Globus pallidus (tissue), 1 donor: ENCODE measurements around the gene MINK1.
A peak's percentile ranks its signal among the peaks of the same experiment; 100 is the strongest.
"Not testable (repeated sequence)": the region's sequence is repeated elsewhere in the genome, so short reads cannot be mapped to it uniquely, and the experiment has no call there.

ENCODE experiments used
- DNase-seq: peaks from one replicate; pipeline ENCODE4 v3.0.0-alpha.2; 2015; ENCODE audit warnings: low spot score

The MINK1 gene

DNA sequence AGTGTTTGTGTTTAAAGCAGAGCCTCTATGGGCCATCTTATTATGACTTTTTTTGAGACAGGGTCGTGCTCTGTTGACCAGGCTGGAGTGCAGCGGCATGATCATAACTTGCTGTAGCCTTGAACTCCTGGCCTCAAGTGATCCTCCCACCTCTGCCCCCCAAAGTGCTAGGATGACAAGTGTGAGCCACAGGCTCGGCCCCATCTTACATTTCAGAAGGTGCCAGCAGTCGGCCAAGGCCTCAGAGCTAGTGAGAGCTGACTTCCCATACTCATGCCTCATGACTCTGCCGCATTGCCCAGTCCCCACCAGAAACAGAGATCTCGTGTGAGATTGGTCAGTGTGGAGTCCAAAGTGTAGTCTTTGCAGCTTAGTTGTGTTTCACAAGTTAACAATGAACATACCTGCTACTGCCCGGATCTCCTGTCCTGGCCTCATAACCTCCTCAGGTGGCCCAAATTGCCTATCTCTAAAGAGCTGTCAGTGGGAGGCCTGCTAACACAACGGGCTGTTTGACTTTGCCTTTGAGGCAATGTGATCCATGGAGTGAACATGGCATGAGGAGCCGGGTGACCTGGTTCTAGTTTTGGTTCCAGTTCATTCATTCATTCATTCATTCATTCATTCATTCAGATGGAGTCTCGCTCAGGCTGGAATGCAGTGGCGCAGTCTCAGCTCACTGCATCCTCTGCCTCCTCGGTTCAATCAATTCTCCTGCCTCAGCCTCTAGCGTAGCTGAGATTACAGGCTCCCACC is 13.7 kb downstream of the MINK1 start:
- no peak for DNase-seq

DNA sequence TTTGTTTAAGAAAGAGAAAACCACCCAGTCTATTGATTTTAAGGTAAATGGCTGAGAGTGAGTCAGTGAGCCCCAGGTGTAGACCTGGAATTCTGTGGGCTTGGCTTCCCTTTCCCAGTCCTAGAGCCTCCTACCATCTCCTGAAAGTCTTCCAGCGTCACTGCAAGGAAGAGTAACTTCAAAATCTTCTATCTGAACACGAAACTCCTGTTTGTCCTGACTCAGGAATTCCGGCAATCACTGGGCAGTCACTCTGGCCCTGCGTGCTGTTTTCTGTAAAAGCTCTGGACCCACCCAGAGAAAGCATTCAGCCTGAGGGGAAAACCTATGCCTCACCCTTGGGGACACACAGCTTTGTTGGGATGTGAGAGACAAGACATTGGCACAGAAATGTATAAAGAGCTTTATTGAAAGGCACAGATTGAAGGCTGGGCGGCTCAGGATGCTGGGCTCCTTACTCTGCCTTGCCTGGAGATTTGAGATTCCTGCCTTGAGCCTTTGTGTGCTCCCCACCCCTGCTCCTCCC is 15.9 kb downstream of the MINK1 start:
- no peak for DNase-seq

DNA sequence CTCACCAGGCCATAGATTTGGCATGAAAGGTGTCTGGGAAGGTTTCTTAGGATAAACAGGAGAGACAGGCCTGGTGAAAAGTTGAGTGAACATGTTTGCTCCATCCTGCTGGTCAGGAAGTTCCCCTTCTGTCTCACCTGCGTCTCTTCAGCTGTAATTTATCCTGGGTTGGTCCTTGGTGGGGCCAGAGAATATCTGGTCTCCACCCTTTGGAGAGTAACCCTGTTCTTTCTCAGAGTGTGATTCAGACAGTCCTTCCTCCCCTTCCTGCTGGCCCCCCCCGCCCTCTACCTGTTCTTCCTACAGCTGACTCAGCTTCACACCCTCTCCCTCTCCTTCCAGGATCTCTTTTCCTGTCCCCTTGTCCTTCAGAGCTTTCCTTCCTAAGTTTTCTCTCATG is 17.1 kb downstream of the MINK1 start:
- no peak for DNase-seq

DNA sequence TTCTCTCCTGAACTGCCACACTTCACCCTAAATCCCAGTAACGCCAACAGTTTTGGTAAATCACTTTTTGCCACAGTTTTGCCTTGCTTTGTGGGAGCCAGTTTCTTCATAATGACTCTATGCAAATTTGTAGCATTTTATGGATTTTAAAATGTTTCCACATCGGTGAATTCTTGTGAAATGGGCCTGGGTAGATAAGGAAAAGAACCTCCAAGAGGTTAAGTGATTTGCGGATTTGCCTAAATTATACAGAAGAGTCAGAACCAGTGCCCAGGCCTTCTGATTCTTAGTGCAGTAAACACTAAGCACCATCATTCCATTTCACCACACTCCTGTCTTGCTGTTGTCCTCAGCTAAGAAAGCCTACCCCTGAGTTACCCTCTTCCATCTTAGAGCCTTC is 17.9 kb downstream of the MINK1 start:
- DNase-seq: no peak

DNA sequence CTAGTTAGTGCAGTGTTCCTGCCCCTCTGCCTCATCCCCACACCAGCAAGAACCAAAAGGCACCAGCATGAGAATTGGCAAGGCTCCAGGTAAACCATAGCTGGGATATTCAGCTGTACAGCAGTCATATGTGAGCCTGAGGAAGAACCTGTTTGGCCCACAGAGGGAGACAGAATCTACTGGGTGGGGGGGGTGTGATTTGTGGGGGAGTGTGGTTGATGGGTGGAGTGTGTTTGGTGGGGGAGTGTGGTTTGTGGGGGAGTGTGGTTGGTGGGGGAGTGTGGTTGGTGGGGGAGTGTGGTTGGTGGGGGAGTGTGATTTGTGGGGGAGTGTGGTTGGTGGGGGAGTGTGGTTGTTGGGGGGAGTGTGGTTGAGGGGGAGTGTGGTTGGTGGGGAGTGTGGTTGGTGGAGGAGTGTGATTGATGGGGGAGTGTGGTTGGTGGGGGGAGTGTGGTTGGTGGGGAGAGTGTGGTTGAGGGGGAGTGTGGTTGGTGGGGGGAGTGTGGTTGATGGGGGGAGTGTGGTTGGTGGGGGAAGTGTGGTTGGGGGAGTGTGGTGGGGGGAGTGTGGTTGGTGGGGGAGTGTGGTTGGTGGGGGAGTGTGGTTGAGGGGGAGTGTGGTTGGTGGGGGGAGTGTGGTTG is 19.5 kb downstream of the MINK1 start:
- no peak for DNase-seq

DNA sequence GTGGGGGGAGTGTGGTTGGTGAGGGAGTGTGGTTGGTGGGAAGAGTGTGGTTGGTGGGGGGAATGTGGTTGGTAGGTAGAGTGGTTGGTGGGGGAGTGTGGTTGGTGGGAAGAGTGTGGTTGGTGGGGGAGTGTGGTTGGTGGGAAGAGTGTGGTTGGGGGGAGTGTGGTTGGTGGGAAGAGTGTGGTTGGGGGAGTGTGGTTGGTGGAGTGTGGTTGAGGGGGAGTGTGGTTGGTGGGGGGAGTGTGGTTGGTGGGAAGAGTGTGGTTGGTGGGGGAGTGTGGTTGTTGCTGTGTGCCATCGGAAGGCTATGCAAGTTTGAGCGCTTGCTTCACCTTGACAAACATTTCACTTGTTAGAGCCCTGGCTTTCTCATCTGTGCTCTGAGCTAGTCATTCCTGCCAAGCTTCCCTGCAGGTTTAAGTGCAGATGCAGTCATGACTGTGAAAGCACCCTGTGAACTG is 20.1 kb downstream of the MINK1 start:
- no peak for DNase-seq

DNA sequence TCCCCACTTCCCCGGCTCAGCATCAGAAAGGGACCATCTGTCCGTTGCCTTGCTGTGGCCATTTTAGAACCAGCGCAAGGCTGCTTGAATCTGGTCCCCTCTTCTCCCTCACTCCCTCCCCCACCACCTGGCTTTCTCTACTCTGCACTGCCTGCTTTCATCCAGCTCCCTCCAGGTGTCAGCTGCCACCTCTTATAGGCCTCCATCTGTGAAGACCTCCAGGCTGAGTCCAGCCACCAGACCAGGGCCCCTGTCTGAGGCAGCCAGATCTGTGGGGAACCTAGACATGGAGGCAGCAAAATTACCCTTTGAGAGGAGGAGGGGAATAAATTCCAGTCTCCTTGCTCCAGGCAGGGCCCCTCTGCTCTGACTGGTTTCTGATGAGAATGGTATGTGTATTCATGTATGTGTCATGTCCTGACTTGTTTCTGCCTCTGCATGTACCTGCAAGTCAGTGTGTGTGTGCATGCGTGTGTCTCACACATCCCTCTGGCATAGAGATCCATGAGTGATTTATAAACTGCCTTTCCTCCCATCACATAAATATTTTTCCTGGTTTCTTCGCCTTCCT is 21.1 kb downstream of the MINK1 start:
- no peak for DNase-seq

DNA sequence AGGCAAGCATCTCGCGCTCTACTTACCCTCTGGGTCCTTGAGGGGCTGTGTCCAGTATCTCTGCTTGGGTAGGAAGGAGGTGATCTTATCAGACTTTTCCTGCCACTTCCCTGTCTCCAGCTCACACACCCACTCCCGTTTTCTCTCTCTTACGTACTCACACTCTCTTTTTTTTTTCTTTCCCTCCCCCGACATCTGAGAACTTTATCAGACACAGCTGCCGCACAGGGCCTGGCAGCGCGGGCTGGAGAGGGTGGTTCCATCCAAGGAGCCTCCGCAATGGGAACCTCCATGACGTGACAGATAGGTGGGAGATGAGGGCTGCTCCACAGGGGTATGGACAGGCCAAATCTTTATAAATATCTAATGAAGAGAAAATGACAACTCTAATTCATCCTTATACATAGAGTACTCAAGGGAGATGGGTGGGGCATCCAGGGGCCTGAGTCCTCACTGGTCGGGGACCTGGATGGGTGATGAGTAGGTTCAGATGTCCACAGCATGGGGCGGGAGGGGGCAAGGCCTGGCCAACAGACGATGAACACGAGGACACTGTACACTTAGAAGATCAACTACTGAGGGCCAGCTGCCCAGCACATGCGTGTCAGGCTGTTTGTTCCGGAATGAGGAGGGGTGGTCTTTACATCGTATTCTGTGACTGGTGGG is 23.3 kb downstream of the MINK1 start:
- DNase-seq: no peak

DNA sequence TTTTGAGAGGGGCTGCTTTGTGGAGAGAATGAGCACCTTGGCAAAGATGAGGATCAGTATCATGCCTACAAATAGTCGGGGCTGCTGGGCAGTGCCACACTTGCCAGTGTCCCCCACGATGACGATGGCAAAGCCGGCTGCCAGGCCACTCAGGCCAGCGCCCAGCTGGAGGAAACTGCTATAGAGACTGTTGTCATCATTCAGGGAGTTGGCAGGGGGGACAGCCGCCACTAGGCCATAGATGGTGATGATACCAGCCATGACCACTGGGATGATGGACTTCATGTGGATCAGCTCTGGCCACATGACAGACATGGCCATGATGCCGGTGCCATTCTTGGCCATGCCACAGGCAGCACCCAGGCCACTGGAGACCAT is 23.8 kb downstream of the MINK1 start:
- DNase-seq: peak; percentile 88

DNA sequence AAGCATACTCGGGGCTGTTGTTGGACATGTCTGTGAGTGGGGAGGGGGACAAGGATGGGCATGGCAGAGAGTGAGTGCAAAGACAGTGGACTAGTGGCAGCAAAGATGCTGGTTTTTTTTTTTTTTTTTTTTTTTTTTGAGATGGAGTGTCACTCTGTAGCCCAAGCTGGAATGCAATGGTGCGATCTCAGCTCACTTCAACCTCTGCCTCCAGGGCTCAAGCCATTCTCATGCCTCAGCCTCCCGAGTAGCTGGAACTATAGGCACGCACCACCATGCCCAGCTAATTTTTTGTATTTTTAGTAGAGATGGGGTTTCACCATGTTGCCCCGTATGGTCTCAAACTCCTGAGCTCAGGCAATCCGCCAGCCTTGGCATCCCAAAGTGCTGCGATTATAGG is 24.2 kb downstream of the MINK1 start:
- not testable (repeated sequence) for DNase-seq

DNA sequence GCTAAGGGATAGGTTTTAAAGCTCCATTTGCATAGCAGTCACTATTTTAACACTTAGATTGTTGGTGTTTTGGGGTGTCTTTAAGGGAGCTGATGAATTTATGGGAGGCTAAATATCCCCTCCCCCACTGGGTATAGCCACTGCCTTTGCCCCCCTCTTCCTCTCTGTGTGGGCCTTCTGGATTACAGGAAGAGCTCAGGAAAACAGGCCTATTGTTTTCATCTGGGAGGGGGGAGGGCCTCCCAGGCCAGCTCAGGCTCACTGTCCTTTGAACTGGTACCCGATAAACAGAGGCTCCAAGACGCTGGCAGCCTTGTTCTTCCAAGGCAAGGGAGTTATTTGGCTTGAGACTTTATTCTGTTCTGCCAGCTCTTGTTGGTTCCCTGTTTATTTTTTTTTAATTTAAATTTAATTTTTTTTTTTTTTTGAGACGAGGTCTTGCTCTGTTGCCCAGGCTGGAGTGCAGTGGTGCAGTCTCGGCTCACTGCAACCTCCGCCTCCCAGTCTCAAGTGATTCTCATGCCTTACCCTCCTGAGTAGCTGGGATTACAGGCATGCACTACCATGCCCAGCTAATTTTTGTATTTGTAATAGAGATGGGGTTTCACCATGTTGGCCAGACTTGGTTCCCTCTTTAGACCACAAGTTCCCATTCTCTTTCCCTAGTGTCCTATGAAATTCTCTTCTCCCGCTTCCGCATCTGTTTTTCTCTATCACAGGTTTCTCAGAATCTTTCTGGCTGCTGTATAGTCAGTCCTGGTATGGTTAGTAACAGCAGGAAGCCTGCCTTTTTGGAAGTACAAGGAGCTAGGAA is 25.1 kb downstream of the MINK1 start:
- peak; percentile 98 for DNase-seq

DNA sequence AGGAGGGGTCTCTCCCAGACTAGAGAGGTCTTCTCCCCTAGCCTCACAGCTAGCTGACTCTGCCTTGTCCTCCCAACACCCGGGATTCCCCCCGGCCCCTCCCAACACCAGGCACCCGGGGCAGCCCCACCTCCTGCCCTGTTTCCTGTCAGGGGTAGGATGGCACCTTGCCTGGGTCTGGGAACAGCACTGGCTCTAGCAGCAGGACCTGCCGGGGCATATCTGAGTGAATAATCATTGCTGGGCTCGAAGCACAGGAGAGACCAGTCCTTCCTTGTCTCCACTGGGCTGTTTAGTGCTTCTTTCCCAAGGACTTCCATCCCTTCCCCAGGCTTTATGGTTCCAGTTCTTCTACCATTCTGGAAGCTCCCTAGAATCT is 25.7 kb downstream of the MINK1 start:
- peak; percentile 69 for DNase-seq

DNA sequence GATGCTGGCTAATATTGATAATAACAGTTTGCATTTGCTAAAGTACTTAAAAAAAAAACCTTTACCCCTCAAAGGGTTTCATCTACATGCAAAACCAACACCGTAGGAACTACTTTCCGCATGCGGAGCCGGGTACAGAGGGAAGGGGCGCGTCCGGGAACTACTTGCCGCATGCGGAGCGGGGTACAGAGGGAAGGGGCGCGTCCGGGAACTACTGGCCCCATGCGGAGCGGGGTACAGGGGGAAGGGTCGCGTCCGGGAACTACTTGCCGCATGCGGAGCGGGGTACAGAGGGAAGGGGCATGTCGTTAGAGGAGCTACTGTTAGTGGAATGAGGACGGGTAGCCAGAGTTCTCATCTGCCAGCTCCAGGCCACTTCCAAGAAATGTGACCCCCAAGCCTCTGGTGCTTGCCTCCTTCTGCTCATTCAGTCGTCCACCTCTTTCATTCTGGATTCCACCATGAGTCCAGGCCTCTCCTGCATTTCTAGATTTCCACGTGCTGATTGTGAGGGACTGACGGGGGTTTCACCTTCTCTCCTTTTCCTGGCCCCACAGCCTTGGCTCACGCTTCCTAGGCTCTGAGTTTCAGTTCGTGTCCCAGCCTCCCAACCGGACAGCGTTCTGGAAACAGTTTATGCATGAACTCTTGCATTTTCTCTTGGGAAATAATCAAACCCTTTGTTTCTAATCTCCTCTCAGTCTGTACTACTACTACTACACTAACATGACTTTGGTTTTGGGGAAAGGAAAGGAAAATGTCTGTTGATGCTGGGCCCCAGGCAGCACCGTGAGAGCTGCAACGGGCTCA is 26.9 kb downstream of the MINK1 start:
- peak; percentile 77 for DNase-seq

DNA sequence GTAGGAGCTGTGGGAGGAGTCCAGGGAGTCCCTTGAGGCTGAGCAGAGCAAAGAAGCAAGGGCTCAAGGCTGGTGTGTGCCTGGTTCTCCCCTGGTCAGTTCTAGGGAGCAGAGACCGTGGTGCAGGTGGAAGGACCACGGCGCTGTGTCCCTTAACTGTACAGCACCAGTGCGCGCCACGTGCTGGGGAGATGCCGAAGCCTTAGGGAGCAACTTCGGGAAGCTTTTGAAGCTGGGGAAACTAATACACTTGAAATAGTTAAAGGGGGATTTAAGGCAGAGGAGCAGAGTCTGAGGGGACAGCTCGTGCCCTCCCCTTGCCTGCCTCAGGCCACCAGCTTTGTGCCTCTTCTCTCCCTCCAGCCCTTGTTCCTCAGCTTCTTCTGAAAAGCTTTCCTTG is 27.5 kb downstream of the MINK1 start:
- no peak for DNase-seq

DNA sequence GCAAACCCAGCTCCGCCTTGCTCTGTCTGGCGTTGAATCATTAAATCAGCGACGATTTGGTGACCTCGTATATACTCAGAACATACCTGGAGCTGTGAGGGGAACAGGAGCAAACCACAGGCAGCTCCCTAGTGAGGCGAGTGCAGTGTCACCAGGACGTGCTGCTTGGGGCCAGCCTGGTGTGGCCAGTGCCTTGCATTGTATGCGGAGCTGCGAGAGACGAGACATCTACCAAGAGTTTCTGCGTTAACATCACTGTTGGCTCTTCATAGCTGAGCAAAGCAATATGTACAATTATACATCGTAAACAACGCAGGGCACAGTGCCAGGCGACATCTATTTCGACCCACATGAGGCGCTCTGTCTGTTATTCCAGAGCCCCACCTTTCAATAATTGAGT is 27.9 kb downstream of the MINK1 start:
- DNase-seq: peak; percentile 54

DNA sequence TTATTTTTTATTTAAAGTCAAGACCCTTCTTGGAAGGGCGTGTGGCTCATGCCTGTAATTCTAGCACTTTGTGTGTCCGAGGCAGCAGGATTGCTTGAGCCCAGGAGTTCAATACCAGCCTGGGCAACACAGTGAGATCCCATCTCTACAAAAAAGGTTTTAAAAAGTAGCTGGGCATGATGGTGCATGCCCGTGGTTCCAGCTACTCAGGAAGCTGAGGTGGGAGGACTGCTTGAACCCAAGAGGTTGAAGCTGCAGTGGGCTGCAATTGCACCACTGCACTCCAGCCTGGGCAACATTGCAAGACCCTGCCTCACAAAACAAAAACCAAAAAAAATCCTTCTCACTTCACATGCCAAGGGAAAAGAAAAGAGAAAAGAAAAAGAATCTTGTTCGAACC is 29.6 kb downstream of the MINK1 start:
- DNase-seq: no peak

DNA sequence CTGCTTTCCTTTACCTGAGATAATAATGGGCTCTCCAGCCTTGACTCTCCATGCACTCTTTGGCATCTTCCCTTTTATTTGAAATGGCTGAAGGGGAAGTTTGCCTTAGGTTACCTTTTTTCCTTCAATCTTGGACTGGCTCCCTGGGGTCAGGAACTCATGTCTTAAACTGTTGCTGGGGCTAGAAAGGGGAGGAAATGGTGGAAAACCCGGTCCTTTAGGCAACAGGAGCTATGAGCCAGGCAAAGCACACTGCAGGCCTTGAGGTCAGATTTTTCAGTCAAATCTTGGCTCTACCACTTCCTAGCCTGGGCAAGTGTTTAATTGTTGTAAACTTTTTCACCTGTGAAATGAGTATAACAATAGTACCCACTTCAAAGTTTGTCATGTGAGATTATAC is 30.2 kb downstream of the MINK1 start:
- no peak for DNase-seq

DNA sequence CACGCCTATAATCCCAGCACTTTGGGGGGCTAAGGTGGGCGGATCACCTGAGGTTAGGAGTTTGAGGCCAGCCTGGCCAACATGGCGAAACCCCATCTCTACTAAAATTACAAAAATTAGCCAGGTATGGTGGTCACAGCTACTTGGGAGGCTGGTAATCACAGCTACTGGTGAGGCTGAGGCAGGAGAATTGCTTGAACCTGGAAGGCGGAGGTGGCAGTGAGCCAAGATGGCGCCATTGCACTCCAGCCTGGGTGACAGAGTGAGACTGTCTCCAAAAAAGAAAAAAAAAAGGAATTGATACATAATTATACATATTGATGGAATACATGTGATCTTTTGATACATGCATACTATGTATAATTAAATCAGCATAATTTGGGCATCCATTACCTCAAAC is 34.4 kb downstream of the MINK1 start:
- not testable (repeated sequence) for DNase-seq

DNA sequence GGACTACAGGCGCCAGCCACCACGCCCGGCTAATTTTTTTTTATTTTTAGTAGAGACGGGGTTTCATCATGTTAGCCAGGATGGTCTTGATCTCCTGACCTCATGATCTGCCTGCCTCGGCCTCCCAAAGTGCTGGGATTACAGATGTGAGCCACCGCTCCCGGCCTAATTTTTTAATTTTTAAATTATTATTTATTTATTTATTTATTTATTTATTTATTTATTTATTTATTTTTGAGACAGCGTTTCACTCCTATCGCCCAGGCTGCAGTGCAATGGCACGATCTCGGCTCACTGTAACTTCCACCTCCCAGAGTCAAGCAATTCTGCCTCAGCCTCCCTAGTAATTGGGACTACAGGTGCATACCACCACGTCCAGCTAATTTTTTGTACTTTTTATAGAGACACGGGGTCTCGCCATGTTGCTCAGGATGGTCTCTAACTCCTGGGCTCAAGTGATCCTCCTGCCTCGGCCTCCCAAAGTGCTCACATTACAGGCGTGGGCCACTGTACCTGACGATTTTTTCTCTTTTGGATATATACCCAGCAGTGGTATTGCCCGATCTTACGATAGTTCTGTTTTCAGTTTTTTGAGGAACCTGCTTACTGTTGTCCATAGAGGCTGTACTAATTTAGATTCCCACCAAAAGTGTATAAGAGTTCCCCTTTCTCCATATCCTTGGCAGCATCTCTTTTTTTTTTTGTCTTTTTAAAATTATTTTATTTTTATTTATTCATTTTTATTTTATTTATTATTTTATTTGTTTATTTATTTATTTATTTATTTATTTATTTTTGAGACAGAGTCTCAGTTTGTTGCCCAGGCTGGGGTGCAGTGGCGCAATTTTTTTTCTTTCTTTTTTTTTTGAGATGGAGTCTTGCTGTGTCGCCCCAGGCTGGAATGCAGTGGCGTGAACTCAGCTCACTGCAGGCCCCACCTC is 36.2 kb downstream of the MINK1 start:
- not testable (repeated sequence) for DNase-seq

DNA sequence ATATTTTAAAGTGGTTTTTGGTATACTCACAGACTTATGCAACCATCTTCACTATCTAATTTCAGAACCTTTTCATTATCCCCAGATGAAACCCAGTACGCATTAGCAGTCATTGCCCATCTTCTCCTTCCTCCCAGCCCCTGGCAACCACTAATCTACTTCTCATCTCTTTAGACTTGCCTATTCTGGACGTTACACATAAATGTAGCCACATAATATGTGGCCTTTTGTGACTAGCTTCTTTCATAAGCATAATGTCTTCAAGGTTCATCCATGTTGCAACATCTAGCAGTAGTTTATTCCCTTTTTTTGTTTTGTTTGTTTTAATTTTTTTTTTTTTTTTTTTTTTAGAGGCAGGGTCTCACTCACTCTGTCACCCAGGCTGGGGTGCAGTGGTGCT is 37.7 kb downstream of the MINK1 start:
- DNase-seq: no peak
